ENCODE results near the gene MARVELD1.

DNA sequence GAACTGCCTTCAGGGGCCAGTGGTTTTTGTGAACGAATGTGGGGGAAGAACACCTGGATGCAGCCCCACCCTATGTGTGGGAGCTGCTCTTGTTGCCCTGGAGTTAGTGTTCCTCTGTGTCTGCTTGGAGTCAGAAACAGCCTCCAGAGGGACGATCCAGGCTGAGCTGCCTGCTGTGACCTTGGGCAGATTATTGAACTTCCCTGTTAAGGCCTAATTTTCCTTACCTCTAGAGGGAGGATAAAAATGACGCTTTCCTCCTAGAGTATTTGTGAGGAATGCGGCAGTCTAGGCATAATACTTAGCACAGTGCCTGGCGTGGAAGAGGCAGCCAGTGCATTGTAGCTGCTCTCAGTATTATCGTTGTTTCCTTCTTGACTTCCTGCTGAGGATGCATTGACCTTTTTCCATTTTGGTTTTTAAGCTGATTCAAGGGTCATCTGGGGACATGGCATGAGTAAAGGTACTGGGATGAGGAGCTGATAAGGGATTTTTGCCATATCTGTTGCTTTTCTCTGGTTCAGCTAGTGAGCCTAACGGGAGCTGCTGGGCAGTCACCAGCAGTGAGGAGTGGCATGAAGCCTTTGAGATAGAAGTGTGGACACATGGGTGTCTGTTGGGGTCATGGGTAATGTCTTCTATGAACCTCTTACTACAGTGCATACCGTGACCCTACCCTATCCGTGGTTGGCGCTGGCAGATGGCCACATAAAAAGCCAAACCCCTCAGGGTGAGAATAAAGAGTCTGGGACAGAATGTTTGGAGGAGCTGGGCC, 29.8 kb downstream of the MARVELD1 start:
- TF ChIP-seq, protein P1, sequence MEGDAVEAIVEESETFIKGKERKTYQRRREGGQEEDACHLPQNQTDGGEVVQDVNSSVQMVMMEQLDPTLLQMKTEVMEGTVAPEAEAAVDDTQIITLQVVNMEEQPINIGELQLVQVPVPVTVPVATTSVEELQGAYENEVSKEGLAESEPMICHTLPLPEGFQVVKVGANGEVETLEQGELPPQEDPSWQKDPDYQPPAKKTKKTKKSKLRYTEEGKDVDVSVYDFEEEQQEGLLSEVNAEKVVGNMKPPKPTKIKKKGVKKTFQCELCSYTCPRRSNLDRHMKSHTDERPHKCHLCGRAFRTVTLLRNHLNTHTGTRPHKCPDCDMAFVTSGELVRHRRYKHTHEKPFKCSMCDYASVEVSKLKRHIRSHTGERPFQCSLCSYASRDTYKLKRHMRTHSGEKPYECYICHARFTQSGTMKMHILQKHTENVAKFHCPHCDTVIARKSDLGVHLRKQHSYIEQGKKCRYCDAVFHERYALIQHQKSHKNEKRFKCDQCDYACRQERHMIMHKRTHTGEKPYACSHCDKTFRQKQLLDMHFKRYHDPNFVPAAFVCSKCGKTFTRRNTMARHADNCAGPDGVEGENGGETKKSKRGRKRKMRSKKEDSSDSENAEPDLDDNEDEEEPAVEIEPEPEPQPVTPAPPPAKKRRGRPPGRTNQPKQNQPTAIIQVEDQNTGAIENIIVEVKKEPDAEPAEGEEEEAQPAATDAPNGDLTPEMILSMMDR (IDR thresholded peaks at IDR 0.05): no peak
- TF ChIP-seq POLR2A (IDR thresholded peaks at IDR 0.05) (no peak), POLR2AphosphoS5 (IDR thresholded peaks at IDR 0.05) (no peak)

All from prostate gland (tissue), 2 donors.